ENCODE results near the gene VPS36.

- TF ChIP-seq, protein P1, sequence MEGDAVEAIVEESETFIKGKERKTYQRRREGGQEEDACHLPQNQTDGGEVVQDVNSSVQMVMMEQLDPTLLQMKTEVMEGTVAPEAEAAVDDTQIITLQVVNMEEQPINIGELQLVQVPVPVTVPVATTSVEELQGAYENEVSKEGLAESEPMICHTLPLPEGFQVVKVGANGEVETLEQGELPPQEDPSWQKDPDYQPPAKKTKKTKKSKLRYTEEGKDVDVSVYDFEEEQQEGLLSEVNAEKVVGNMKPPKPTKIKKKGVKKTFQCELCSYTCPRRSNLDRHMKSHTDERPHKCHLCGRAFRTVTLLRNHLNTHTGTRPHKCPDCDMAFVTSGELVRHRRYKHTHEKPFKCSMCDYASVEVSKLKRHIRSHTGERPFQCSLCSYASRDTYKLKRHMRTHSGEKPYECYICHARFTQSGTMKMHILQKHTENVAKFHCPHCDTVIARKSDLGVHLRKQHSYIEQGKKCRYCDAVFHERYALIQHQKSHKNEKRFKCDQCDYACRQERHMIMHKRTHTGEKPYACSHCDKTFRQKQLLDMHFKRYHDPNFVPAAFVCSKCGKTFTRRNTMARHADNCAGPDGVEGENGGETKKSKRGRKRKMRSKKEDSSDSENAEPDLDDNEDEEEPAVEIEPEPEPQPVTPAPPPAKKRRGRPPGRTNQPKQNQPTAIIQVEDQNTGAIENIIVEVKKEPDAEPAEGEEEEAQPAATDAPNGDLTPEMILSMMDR (IDR thresholded peaks at IDR 0.05): no peak
- TF ChIP-seq POLR2A (IDR thresholded peaks at IDR 0.05): no peak
These were observed 4.2 kb downstream of the VPS36 start for GRCh38 chr13:52446265-52446664.

Data from breast epithelium (tissue), 3 donors.